Tongue (tissue), 2 donors: ENCODE data around the gene SIAH1. TPM values are rescaled to one million over a fixed set of nuclear protein-coding genes. Genes with fewer than 3 reads are reported as not detected.
"Not testable (repeated sequence)": the region's sequence is repeated elsewhere in the genome, so short reads cannot be mapped to it uniquely, and the experiment has no call there.

Source experiments
- DNase-seq: peaks from one replicate; pipeline ENCODE4 v3.0.0-alpha.2; 2015
- total RNA-seq: library from RNA; depleted of rRNA; stranded (reverse); fragments of >200 nt; gene quantifications from one replicate; pipeline ENCODE4 v1.2.3, GENCODE V29; 2014

Gene SIAH1
- total RNA-seq, 1 donor from 2014 or later = 47.6 TPM

GRCh38 chr16:48366165-48367093 lies 18.8 kb downstream of the SIAH1 start:
- DNase-seq = peak; percentile 60

GRCh38 chr16:48365601-48366164 lies 19.5 kb downstream of the SIAH1 start:
- peak; percentile 93 for DNase-seq

- DNase-seq = no peak
Measured at GRCh38 chr16:48365025-48365600, 20.1 kb downstream of the SIAH1 start.

GRCh38 chr16:48361540-48362144 lies 23.6 kb downstream of the SIAH1 start:
- DNase-seq = no peak

GRCh38 chr16:48361012-48361411 lies 24.2 kb downstream of the SIAH1 start:
- DNase-seq = no peak

- DNase-seq = no peak
Measured at GRCh38 chr16:48359983-48360382, 25.2 kb downstream of the SIAH1 start.

GRCh38 chr16:48358419-48358818 lies 26.8 kb downstream of the SIAH1 start:
- no peak for DNase-seq

GRCh38 chr16:48356633-48357376 lies 28.4 kb downstream of the SIAH1 start:
- DNase-seq = no peak

- peak; percentile 65 for DNase-seq
Measured at GRCh38 chr16:48354877-48355855, 30.0 kb downstream of the SIAH1 start.

- not testable (repeated sequence) for DNase-seq
Measured at GRCh38 chr16:48354385-48354784, 30.8 kb downstream of the SIAH1 start.

- peak; percentile 73 for DNase-seq
Measured at GRCh38 chr16:48353565-48354163, 31.5 kb downstream of the SIAH1 start.

GRCh38 chr16:48352648-48353390 lies 32.4 kb downstream of the SIAH1 start:
- DNase-seq = no peak

- DNase-seq = no peak
Measured at GRCh38 chr16:48350736-48351135, 34.5 kb downstream of the SIAH1 start.

- DNase-seq = peak; percentile 70
Measured at GRCh38 chr16:48347980-48348379, 37.2 kb downstream of the SIAH1 start.

GRCh38 chr16:48347191-48347865 lies 37.9 kb downstream of the SIAH1 start:
- no peak for DNase-seq

- no peak for DNase-seq
Measured at GRCh38 chr16:48342591-48342990, 42.6 kb downstream of the SIAH1 start.

- no peak for DNase-seq
Measured at GRCh38 chr16:48340054-48340453, 45.2 kb downstream of the SIAH1 start.

GRCh38 chr16:48335961-48336360 lies 49.3 kb downstream of the SIAH1 start:
- no peak for DNase-seq

- DNase-seq = no peak
Measured at GRCh38 chr16:48334325-48334724, 50.9 kb downstream of the SIAH1 start.
